C4-2B (cell line): Measurements from ENCODE around the gene CCDC33.

ENCODE experiments used
- ZFX ChIP-seq: fragments of 450-650 bp; IDR thresholded peaks from 2 replicates; pipeline ENCODE4 v1.6.1; 2017
- TF ChIP-seq, protein P1 (sequence below): fragments of 450-650 bp; conservative IDR thresholded peaks from 2 replicates; pipeline ENCODE4 v1.5.1; 2017; ENCODE audit warnings: mild to moderate bottlenecking

- TF ChIP-seq, protein P1, sequence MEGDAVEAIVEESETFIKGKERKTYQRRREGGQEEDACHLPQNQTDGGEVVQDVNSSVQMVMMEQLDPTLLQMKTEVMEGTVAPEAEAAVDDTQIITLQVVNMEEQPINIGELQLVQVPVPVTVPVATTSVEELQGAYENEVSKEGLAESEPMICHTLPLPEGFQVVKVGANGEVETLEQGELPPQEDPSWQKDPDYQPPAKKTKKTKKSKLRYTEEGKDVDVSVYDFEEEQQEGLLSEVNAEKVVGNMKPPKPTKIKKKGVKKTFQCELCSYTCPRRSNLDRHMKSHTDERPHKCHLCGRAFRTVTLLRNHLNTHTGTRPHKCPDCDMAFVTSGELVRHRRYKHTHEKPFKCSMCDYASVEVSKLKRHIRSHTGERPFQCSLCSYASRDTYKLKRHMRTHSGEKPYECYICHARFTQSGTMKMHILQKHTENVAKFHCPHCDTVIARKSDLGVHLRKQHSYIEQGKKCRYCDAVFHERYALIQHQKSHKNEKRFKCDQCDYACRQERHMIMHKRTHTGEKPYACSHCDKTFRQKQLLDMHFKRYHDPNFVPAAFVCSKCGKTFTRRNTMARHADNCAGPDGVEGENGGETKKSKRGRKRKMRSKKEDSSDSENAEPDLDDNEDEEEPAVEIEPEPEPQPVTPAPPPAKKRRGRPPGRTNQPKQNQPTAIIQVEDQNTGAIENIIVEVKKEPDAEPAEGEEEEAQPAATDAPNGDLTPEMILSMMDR = no peak
- TF ChIP-seq ZFX = no peak
Measured at GRCh38 chr15:74193299-74193718, 42.8 kb upstream of the CCDC33 start.
